H1 (cell line): ENCODE results near the gene SIPA1L3. TPM values are rescaled to one million over a fixed set of nuclear protein-coding genes. Genes with fewer than 3 reads are reported as not detected.

Source experiments
- CTCF ChIA-PET: fragments of 300-600 bp; sonication (Branson Sonifier 250); formaldehyde crosslinking; loops from one replicate; lab custom pipeline; 2021; ENCODE audit not compliant: partially characterized antibody; lab: Charles Lee
- POLR2A ChIA-PET: fragments of 300-600 bp; sonication (Branson Sonifier 250); formaldehyde crosslinking; loops from one replicate; lab custom pipeline; 2021; ENCODE audit warnings: inconsistent platforms; ENCODE audit not compliant: partially characterized antibody; lab: Charles Lee
- DNase-seq, 2 experiments: peaks; one replicate each; pipeline versions ENCODE4 v3.0.0 to v3.0.0-alpha.2; 2010 to 2022; ENCODE audit warnings: low spot score in 2 of 2, low read depth in 1 of 2, mixed read lengths in 1 of 2
- FAIRE-seq: peaks from 2 replicates; lab custom pipeline; 2011; peaks lifted over from hg19 to GRCh38; lab: Jason Lieb, UNC
- H2AFZ ChIP-seq: 2 replicates; pipeline ENCODE4 v1.8.1; 2012; ENCODE audit warnings: low read length, inconsistent platforms
- H2AK5ac ChIP-seq: 2 replicates; pipeline ENCODE4 v1.6.1; 2013; ENCODE audit warnings: low read depth, low read length
- H2BK120ac ChIP-seq: replicated peaks from 2 replicates; pipeline ENCODE3; 2013; ENCODE audit warnings: low read depth, low read length, inconsistent platforms
- H2BK12ac ChIP-seq: 2 replicates; pipeline ENCODE4 v1.6.1; 2013; ENCODE audit warnings: low read depth, low read length
- H2BK15ac ChIP-seq: 2 replicates; pipeline ENCODE4 v1.6.1; 2013; ENCODE audit warnings: low read length
- H2BK20ac ChIP-seq: 2 replicates; pipeline ENCODE4 v1.6.1; 2013; ENCODE audit warnings: low read length
- H2BK5ac ChIP-seq: 2 replicates; pipeline ENCODE4 v1.6.1; 2013; ENCODE audit warnings: low read depth, low read length
- H3K14ac ChIP-seq: 2 replicates; pipeline ENCODE4 v1.6.1; 2013; ENCODE audit warnings: inconsistent platforms; ENCODE audit not compliant: insufficient read length
- H3K18ac ChIP-seq: 2 replicates; pipeline ENCODE4 v1.6.1; 2013; ENCODE audit warnings: low read length; ENCODE audit errors: extremely low read depth
- H3K23ac ChIP-seq: 2 replicates; pipeline ENCODE4 v1.6.1; 2013; ENCODE audit warnings: inconsistent platforms; ENCODE audit not compliant: insufficient read length
- H3K23me2 ChIP-seq: 2 replicates; pipeline ENCODE4 v1.6.1; 2013; ENCODE audit warnings: low read depth, low read length
- H3K27ac ChIP-seq: 2 replicates; pipeline ENCODE4 v1.6.1; 2011; ENCODE audit warnings: low read depth, low read length, inconsistent platforms
- H3K27me3 ChIP-seq, 4 experiments: replicated peaks in 1 of 4; 1 replicate in 1 of 4; 2 replicates in 3 of 4; pipeline versions ENCODE4 v1.6.1 to v1.8.1; 2011 to 2013; ENCODE audit warnings: low read length in 3 of 4, mild to moderate bottlenecking in 3 of 4, inconsistent platforms in 2 of 4, mixed read lengths in 2 of 4, moderate library complexity in 1 of 4; ENCODE audit not compliant: control insufficient read depth in 3 of 4, insufficient read depth in 3 of 4; ENCODE audit errors: extremely low read depth in 1 of 4
- H3K36me3 ChIP-seq, 4 experiments: 2 replicates each; pipeline versions ENCODE4 v1.6.1 to v1.8.1; 2011 to 2013; ENCODE audit warnings: mild to moderate bottlenecking in 4 of 4, low read length in 3 of 4, moderate library complexity in 2 of 4, control low read depth in 1 of 4, inconsistent platforms in 1 of 4; ENCODE audit not compliant: insufficient read depth in 4 of 4, control insufficient read depth in 2 of 4
- H3K4ac ChIP-seq: replicated peaks from 2 replicates; pipeline ENCODE3; 2013; ENCODE audit warnings: low read length, low read depth, mixed read lengths, inconsistent platforms; ENCODE audit not compliant: insufficient read length
- H3K4me1 ChIP-seq, 4 experiments: replicated peaks in 1 of 4; 1 replicate in 1 of 4; 2 replicates in 3 of 4; pipeline versions ENCODE4 v1.6.1 to v1.8.1; 2011 to 2013; ENCODE audit warnings: low read length in 3 of 4, inconsistent platforms in 2 of 4, mixed read lengths in 1 of 4; ENCODE audit not compliant: insufficient read depth in 4 of 4, control insufficient read depth in 3 of 4
- H3K4me2 ChIP-seq, 2 experiments: 2 replicates each; pipeline versions ENCODE4 v1.6.1 to v1.8.1; 2011 to 2013; ENCODE audit warnings: low read depth in 2 of 2, low read length in 2 of 2, control low read depth in 1 of 2, inconsistent platforms in 1 of 2, mild to moderate bottlenecking in 1 of 2; ENCODE audit not compliant: insufficient read depth in 1 of 2
- H3K4me3 ChIP-seq, 4 experiments: fragments of 200-600, 300-600 bp in 1 of 4; sonication (generic), shearing (Covaris generic), sonication (Bioruptor Twin) in 1 of 4; 2 replicates each; pipeline versions ENCODE4 v1.5.1 to v1.8.1; 2011 to 2016; ENCODE audit warnings: low read length in 4 of 4, low read depth in 3 of 4, control low read depth in 2 of 4, inconsistent platforms in 2 of 4, mild to moderate bottlenecking in 2 of 4, mixed read lengths in 1 of 4, moderate library complexity in 1 of 4; ENCODE audit not compliant: insufficient read depth in 2 of 4; ENCODE audit errors: extremely low read depth in 1 of 4
- H3K56ac ChIP-seq: replicated peaks from 2 replicates; pipeline ENCODE3; 2013; ENCODE audit warnings: low read depth, mild to moderate bottlenecking, mixed read lengths, low read length, inconsistent platforms; ENCODE audit not compliant: insufficient read length
- H3K79me1 ChIP-seq: 2 replicates; pipeline ENCODE4 v1.6.1; 2013; ENCODE audit warnings: low read depth, low read length, control low read depth
- H3K79me2 ChIP-seq, 2 experiments: 2 replicates each; pipeline versions ENCODE4 v1.6.1 to v1.8.1; 2012 to 2013; ENCODE audit warnings: low read length in 2 of 2, mild to moderate bottlenecking in 2 of 2, inconsistent platforms in 1 of 2; ENCODE audit not compliant: insufficient read depth in 2 of 2, control insufficient read depth in 1 of 2
- H3K9ac ChIP-seq, 4 experiments: replicated peaks in 1 of 4; 1 replicate in 1 of 4; 2 replicates in 3 of 4; pipeline versions ENCODE4 v1.6.1 to v1.8.1; 2011 to 2013; ENCODE audit warnings: low read depth in 3 of 4, low read length in 3 of 4, control low read depth in 2 of 4, mild to moderate bottlenecking in 2 of 4, moderate library complexity in 2 of 4, inconsistent platforms in 1 of 4; ENCODE audit errors: extremely low read depth in 1 of 4
- H3K9me3 ChIP-seq, 2 experiments: 2 replicates each; pipeline versions ENCODE4 v1.6.1 to v1.8.1; 2012 to 2013; ENCODE audit warnings: mild to moderate bottlenecking in 2 of 2, moderate library complexity in 2 of 2, control low read depth in 1 of 2, inconsistent platforms in 1 of 2, low read depth in 1 of 2, low read length in 1 of 2, mixed read lengths in 1 of 2; ENCODE audit not compliant: insufficient read depth in 2 of 2
- H4K20me1 ChIP-seq, 2 experiments: replicated peaks in 1 of 2; 2 replicates each; pipeline versions ENCODE3 to v1.8.1; 2011 to 2013; ENCODE audit warnings: inconsistent platforms in 2 of 2, low read length in 2 of 2, mild to moderate bottlenecking in 1 of 2; ENCODE audit not compliant: insufficient read depth in 2 of 2, control insufficient read depth in 1 of 2
- H4K5ac ChIP-seq: 2 replicates; pipeline ENCODE4 v1.6.1; 2013; ENCODE audit warnings: low read length, low read depth, mixed read lengths, inconsistent platforms; ENCODE audit not compliant: insufficient read length
- H4K8ac ChIP-seq: 2 replicates; pipeline ENCODE4 v1.8.0; 2013; ENCODE audit warnings: mild to moderate bottlenecking, moderate library complexity, low read length, inconsistent platforms; ENCODE audit not compliant: insufficient read depth; ENCODE audit errors: extremely low read depth
- H4K91ac ChIP-seq: replicated peaks from 2 replicates; pipeline ENCODE3; 2013; ENCODE audit warnings: low read length, mixed read lengths, inconsistent platforms; ENCODE audit not compliant: insufficient read length
- JUND ChIP-seq: IDR thresholded peaks from 2 replicates; pipeline ENCODE4 v1.6.1; 2011; ENCODE audit warnings: mild to moderate bottlenecking, improper control_type of control experiment, low read length
- NRF1 ChIP-seq: IDR thresholded peaks from 2 replicates; pipeline ENCODE4 v1.6.1; 2011; ENCODE audit warnings: mild to moderate bottlenecking, low read depth, low read length, improper control_type of control experiment
- POLR2AphosphoS5 ChIP-seq: IDR thresholded peaks from 2 replicates; pipeline ENCODE4 v1.6.1; 2011; ENCODE audit warnings: low read depth, low read length
- TBP ChIP-seq: IDR thresholded peaks from 2 replicates; pipeline ENCODE4 v1.6.1; 2011; ENCODE audit warnings: low read depth, low read length, improper control_type of control experiment
- WGBS, 2 experiments: shearing (Covaris generic) in 1 of 2; methylation state at CpG; one replicate each; pipeline versions ENCODE4 v1.1.6 to v1.1.7; 2013 to 2015; ENCODE audit warnings: low lambda C conversion rate in 2 of 2, mixed read lengths in 2 of 2, inconsistent platforms in 1 of 2, low coverage in 1 of 2, missing lambda C conversion rate in 1 of 2; ENCODE audit not compliant: insufficient replicate concordance in 2 of 2, insufficient coverage in 1 of 2, insufficient read length in 1 of 2; ENCODE audit errors: extremely low coverage in 1 of 2, missing lambda C conversion rate in 1 of 2; 5-methylcytosine and 5-hydroxymethylcytosine counted together
- polyA plus RNA-seq, 7 experiments: library from polyadenylated mRNA; depleted of rRNA in 3 of 7; stranded (reverse) in 5 of 7; unstranded in 2 of 7; fragments of >200 nt in 5 of 7; fragments of 200-250 nt in 2 of 7; gene quantifications; 1 replicate in 5 of 7; 2 replicates in 1 of 7; 4 replicates in 1 of 7; pipeline versions ENCODE4 v1.2.1 to v1.2.3, GENCODE V29; 2011 to 2013; ENCODE audit warnings: missing spikeins in 2 of 7, mixed read lengths in 2 of 7
- total RNA-seq: library from RNA; stranded (reverse); fragmentation: NEBNext Ultra II Directional; extraction: Animal tissue kit (Norgen Biotek cat#: 25700); gene quantifications from 2 replicates; pipeline ENCODE4 v1.2.1, GENCODE V29; 2021

SIPA1L3 gene
- total and polyA plus RNA-seq, 2 of the 8 experiments (the other 6 are each of a cell fraction or from before 2014, with no cell fraction given): 15.0 to 54.9 TPM

DNA sequence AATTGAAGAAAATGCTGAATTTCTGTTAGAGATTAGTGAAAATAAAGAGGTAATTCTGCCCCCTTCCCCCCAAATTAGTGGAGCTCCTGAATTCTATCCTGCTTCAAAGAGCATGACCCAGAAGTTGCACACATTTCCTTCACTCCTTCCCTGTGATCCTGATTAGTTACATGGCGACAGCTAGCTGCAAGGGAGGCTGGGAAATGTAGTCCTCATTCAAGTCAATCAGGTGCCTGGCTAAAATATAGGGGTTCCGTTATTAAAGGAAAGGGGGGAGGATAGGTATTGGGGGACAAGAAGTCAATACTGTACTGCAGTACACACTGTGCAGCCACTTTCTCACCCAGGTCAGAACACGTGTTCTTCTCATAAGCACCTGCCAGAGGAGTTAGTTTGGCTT is 65.8 kb downstream of the SIPA1L3 start:
- Histone ChIP-seq H4K20me1 (peaks cover 0 to 2% of the 10 kb centered on the region in 2 experiments), H3K27me3 (no peaks in the 10 kb centered on the region), H3K4me3 (no peak overlapping the region), H3K56ac (no peak overlapping the region), H4K5ac (no peak overlapping the region), H2BK120ac (no peak overlapping the region), H3K79me2 (peaks cover 0 to 49% of the 10 kb centered on the region in 2 experiments; a peak in 2 of 4 replicates), H3K18ac (no peak overlapping the region), H3K14ac (no peak overlapping the region), H3K23me2 (no peaks in the 10 kb centered on the region), H4K91ac (no peak overlapping the region), H3K79me1 (peaks cover 8% of the 10 kb centered on the region), H3K9ac (no peak overlapping the region), H3K27ac (no peak overlapping the region), H2BK20ac (no peak overlapping the region), H3K4ac (no peak overlapping the region), H3K23ac (no peak overlapping the region), H3K9me3 (peaks cover 0 to 4% of the 10 kb centered on the region in 2 experiments; a peak in 2 of 4 replicates), H2BK12ac (no peak overlapping the region), H3K4me1 (no peaks in the 10 kb centered on the region), H2BK5ac (no peak overlapping the region), H3K36me3 (peaks cover 0 to 3% (median 0%) of the 10 kb centered on the region in 4 experiments; a peak in 1 of 8 replicates), H3K4me2 (no peak overlapping the region), H4K8ac (no peak overlapping the region), H2BK15ac (no peak overlapping the region), H2AFZ (no peak overlapping the region), H2AK5ac (no peak overlapping the region)
- WGBS, 2 experiments: 84% methylated on average over 3 of the region's 3 CpGs; no CpG with 5 or more reads in 1 of the 2 experiments
- TF ChIP-seq TBP (no peak), POLR2AphosphoS5 (no peak), NRF1 (no peak), JUND (no peak)
- CTCF ChIA-PET: interaction anchor here (0.7 kb wide), 1 partner anchor 70 kb away, joined by 3 read pairs; no protein-coding TSS in a partner anchor
- no peak for FAIRE-seq
- POLR2A ChIA-PET: interaction anchor here (0.7 kb wide), 1 partner anchor 13 kb away, joined by 4 read pairs; no protein-coding TSS in a partner anchor
- no peak for DNase-seq
